Adipose tissue (tissue), 3 donors: ENCODE measurements around the gene GPS1. TPM values are rescaled to one million over a fixed set of nuclear protein-coding genes. Genes with fewer than 3 reads are reported as not detected.

Experiments used
- H3K27ac ChIP-seq: one replicate; pipeline ENCODE4 v1.5.1; 2013; ENCODE audit warnings: low read depth, low read length
- WGBS, 3 donors: extraction: QIAGEN DNeasy Blood & Tissue Kit; methylation state at CpG; one replicate each; pipeline ENCODE4 v1.1.7; 2013; 5-methylcytosine and 5-hydroxymethylcytosine counted together
- polyA plus RNA-seq, 3 donors: library from polyadenylated mRNA; stranded (reverse); fragments of 200-250 nt; gene quantifications; one replicate each; pipeline ENCODE4 v1.2.3, GENCODE V29; 2013
- donor health status: healthy with polysubstance abuse.
- donor health status: Bipolar disorder and iron deficiency.
- donor health status: healthy.

The GPS1 gene
- polyA plus RNA-seq, 3 donors = 58.9 to 89.2 (median 77.5) TPM

DNA sequence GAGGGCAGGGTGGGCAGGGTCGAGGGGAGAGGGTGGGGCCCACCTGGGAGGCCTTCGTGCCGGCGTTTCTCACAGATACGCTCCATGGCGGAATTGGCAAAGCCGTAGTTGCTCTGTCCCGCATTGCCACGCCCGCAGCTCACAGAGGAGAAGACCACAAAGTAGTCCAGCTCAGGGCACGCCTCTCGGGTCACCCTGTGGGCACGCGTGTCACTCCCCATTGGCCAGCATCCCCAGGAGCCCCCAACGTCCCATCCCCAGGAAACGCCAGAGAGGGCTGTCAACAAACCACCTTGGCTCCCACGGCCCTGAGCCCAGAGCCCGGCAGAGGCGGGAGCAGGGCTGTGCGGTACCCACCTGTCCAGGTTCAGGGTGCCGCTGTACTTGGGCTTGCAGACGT lies 30.3 kb downstream of the GPS1 start:
- 89 to 94% (median 92%) methylated on average over 19 to 22 of the region's 22 CpGs for WGBS, 3 donors
- H3K27ac ChIP-seq = no peak overlapping the region

DNA sequence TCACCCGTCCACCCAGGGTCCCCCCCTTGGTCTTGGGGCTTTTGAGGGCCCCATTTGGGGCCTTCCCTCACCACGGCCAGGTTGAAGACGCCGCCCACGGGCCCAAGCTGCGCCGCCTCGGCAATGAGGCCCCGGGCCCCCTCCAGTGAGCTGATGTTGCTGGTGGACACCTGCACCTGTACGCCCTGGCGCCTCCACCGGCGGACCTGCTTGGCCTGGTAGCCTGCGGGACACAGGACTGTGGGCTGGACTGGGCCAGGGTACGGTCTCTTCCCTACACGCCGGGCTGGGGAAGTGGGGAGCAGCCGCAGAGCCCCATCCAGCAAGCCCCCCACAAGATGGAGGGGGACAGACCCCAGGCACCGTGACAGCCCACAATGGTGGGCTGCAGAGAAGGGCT lies 30.8 kb downstream of the GPS1 start:
- WGBS, 3 donors = 89 to 94% (median 91%) methylated on average over 19 of the region's 19 CpGs
- no peak overlapping the region for H3K27ac ChIP-seq

DNA sequence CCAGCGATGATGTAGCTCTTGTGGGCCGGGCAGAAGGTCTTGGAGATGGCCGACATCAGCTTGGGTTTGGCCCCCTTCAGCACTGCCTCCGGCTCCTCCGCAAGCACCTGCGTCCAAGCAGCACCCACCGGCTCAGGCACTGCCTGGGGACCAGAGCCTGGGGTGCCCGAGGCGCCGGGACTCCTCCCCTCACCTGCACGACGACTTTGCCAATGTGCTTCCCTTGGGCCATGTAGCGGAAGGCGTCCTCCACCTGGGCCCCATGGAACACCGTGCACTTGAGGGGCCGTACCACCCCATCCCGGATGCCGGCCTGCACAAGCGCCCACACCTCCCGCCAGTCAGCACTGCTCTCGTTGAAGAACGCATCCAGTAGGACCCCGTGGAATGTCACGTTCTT lies 31.3 kb downstream of the GPS1 start:
- 91 to 95% (median 93%) methylated on average over 22 to 24 of the region's 24 CpGs for WGBS, 3 donors

DNA sequence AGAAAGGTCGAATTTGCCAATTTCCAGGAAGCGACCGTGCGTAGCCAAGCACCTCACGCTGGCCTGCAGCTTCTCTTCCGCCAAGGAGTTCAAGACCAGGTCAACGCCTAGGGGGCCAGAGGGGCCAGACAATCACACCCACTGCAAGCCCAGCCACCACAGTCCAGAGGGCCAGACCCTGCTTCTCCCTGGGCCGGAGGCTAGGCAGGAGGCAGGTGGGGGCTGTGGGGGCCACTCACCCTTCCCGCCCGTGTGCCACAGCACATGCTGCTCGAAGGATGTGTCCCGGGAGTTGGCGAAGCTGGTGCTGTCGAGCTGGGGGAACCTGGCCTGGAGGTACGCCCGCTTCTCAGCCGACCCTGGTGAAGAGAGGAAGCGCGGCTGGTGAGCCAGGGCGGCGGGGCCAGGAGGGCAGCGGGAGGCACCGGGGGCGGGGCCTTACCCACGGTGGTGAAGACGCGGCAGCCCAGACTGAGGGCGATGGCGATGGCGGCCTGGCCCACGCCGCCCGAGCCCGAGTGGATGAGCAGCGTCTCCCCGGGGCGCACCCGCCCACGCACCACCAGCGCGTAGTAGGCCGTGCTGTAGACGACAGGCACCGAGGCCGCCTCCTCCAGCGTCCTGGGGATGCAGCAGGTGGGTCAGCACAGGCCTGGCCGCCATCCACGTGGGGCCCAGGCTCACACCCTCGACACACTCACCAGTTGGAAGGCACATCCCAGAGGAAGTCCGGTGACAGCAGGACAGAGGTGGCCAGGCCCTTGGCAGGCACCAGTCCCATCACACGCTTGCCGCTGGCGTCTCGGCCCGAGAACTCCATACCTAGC lies 32.0 kb downstream of the GPS1 start:
- WGBS, 3 donors = 89 to 94% (median 90%) methylated on average over 44 to 55 of the region's 55 CpGs
- no peak overlapping the region for H3K27ac ChIP-seq

More for the DNA sequence above, 31.3 kb downstream of the GPS1 start:
- H3K27ac ChIP-seq = no peak overlapping the region

DNA sequence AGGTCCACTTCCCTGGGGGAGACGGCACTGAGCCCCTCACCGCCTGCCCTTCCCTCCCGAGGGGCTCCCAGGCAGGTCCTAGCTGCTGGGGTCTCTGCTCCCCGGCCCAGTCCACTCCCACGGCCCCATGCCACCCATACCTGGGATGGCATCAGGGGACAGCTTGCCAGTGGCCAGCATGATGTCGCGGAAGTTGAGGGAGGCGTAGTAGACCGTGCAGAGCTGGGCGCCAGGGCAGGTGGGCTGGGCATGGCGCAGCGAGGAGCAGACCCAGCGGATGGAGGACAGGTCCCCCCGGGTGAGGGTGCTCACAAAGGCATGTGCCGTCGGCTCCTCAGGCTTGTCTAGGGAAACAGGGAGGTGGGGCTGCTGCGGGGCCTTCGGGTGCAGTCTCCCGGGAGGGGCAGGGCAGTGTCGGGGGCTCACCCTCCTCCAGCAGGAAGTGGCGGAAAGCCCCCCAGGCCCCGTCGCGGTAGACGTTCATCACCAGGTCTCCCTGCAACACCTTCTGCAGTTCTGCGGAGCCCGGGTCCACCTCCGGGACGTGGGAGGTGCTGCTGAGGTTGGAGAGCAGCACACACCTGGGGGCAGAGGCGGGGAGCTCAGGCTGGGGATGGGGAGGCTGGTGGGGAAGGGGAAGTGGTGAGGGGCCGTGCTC lies 32.8 kb downstream of the GPS1 start:
- 92 to 93% (median 92%) methylated on average over 29 to 31 of the region's 31 CpGs for WGBS, 3 donors
- H3K27ac ChIP-seq = no peak overlapping the region

DNA sequence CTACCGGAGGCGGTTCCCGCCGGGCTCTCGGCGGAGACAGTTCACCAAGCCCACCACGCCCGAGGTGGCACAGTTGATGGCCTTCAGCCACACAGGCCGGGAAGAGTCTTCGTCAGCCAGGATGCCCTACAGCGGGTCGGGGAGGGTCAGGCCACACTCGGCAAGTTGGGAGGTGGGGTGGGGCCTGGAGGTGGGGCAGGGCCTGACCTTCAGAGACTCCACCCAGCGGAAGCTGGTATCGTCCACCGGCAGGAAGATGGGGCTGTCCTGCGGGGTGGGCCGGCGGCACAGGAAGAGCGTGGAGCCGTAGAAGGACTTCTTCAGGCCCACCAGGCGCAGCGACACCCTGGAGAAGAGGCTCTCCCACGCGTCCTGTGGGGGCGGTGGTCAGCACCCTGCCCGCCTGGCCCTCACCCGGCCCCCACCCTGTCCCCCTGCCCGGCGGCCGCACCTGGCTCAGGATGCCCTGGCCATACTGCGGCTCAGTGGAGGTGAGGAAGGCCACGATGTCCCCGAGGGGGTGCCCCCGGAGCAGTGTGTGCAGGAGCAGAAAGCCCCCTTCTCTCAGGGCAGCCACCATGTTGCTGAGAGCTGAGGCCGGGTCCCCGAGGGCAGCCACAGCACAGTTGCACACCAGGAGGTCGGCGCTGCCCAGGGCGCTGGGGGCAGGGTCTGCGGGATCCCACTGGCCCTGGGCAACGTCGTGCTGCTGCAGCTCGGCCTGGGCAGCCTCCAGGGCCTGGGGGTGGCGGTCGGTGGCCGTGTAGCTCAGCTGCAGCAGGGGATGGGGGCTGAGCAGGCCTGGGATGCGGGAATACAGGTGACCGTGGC lies 33.5 kb downstream of the GPS1 start:
- 85 to 92% (median 89%) methylated on average over 43 to 49 of the region's 49 CpGs for WGBS, 3 donors
- no peak overlapping the region for H3K27ac ChIP-seq

DNA sequence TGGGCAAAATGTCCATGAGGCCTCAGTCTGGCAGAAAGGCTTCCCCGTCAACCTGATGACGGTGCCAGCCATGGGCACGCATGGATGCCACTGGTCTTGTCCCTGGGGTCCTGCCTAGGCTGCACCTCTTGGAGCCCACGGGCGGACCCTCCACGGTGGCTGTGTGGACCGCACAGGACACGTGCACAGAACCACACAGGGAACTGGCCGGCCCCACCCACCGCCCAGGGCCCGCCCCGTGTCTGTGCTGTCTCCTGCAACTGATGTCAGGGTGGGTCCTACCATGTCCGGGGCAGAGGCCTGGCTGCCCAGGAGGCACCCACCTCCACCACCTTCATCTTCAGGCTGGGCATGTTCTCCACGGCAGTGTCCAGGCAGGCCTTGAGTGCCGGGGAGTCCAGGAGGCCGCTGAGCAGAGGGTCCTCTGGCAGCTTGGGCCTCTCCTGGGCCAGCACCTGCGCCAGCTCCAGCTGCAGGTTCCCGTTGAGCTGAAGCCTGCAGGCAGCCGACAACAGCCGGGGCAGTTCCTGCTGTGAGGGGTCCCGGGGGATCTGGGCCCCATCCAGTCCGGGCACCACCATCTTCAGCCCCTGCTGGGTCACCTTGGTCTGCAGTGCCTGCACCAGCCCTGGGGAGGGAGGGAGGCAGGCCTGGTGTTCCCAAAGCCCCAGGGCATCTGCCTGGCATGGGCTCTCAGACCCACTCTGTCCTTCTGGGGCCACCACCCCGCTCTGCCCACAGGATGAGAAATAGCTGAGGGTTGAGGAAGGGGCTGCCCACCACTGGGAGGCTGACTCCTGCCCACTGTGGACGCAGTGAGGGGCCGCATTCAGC lies 34.5 kb downstream of the GPS1 start:
- 85 to 93% (median 87%) methylated on average over 25 of the region's 25 CpGs for WGBS, 3 donors
- no peak overlapping the region for H3K27ac ChIP-seq

DNA sequence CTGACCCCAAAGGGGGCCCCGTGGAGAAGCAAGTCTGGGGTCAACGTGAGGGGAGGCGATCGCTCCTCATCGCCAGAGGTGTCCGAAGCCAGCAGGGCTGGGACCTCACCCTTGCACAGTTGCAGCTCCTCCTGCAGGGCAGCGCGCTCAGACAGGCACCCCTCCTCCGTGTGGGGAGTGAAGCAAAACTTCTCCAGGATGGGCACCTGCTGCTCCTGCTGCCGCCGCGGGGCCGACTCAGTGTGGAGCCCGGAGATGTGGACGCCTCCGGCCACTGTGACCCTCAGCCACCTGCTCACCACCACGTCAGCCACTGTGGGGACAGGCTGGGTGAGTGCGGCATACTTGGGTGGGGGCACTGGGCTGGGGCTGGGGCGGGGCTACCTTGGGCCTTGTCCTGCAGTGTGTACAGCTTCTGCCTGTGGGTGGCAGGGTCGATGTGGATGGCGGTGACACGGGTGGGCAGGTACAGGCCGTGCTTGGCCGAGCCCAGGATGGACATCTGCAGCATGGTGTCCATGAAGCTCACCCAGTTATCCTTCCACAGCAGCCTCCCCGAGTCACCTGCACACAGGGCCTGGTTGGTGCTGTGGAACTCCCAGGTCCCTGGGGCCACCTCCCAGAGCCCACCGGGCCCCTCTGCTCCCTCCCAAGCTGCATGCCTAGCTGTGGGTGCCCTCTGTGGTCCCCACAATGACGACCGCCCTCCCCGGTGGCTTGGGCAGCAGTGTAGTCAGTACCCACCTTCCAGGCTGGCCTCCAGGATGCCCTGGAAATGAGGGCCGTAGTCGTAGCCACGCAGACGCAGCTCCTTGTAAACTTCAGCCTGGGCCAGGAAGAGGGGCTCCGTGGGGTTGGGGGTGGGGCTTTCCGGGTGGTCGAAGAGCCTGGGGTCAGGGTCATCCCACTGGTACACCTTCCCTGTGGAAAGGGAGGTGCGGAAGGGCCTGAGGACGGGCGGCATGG lies 35.5 kb downstream of the GPS1 start:
- 89 to 92% (median 91%) methylated on average over 39 of the region's 39 CpGs for WGBS, 3 donors
- H3K27ac ChIP-seq = no peak overlapping the region

DNA sequence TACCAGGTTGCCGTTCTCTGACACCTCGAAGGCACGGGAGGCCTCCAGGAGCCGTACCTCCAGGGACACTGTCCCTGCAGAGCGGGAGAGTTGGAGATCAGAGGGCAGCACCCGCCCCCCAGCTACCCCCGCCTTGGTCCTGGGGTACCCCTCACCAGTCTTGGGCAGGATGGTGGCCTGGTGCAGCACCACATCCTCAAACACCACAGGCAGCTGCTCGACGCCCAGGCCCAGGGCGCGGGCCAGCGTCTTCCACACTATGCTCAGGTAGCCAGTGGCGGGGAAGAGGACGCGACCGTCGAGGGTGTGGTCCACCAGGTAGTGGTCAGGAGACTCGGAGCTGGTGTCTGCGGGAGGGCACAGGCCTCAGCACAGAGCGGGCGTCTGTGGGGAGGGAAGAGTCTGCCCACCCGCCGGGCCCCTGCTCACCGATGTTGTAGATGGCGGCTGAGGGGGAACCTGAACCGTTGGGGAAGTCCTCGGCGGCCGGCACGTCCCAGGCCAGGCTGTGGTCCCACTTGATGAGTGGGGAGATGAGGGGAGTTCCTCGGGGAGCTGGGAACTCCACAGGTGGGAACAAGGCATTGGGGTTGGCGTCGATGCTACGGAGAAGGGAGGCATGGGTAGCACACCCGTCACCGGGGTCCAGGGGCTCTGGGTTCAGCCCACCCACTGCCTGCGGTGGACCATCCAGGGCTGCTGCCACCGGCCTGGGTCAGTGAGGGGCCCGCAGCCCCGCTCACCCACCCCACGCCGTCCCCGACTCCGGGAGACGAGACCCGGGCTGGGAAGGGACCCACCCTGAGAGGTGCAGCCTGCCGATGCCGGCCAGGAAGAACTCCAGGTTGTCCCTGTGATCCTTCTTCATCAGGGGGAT lies 36.5 kb downstream of the GPS1 start:
- WGBS, 3 donors = 94 to 95% (median 95%) methylated on average over 45 to 48 of the region's 48 CpGs

DNA sequence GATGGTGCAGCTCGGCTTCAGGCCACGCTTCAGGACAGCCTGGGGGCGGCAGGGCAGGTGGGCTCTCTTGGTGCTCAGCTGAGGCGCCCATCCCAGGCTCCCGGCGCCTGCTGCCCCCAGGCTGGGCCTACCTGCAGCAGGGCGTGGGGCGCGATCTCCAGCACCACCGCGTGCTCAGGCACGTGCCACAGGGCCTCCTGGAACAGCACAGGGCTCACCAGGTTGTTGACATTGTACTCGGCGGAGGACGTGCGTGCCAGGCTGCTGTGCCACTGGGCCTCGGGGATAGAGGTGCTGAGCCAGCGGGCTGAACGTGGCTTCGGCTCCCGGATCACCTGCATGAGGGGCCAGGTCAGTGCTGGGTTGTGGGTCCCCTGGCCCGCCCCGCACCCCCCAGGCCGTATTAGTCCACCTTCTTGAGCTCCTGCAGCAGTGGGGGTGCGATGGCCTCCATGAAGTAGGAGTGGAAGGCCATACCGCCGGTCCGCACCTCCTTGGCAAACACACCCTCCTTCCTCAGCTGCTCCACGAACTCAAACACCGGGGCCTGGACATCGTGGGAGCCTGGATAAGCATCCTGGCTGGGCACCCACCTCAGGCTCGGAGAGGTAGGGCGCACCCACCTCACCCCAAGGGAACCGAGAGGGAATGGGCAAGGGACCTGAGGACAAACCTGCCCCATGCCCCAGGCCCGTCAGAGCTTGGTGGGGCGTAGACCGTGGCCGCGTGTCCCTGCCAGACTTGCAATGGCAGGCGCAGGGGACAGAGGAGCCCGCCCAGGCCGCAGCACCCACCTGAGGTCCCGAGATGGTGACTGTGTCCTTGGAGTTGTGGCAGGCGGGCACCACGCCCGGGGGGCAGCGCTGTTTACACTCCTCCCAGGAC lies 37.4 kb downstream of the GPS1 start:
- no peak overlapping the region for H3K27ac ChIP-seq
- 92 to 94% (median 93%) methylated on average over 42 to 47 of the region's 47 CpGs for WGBS, 3 donors

More for the DNA sequence above, 36.5 kb downstream of the GPS1 start:
- H3K27ac ChIP-seq = no peak overlapping the region

DNA sequence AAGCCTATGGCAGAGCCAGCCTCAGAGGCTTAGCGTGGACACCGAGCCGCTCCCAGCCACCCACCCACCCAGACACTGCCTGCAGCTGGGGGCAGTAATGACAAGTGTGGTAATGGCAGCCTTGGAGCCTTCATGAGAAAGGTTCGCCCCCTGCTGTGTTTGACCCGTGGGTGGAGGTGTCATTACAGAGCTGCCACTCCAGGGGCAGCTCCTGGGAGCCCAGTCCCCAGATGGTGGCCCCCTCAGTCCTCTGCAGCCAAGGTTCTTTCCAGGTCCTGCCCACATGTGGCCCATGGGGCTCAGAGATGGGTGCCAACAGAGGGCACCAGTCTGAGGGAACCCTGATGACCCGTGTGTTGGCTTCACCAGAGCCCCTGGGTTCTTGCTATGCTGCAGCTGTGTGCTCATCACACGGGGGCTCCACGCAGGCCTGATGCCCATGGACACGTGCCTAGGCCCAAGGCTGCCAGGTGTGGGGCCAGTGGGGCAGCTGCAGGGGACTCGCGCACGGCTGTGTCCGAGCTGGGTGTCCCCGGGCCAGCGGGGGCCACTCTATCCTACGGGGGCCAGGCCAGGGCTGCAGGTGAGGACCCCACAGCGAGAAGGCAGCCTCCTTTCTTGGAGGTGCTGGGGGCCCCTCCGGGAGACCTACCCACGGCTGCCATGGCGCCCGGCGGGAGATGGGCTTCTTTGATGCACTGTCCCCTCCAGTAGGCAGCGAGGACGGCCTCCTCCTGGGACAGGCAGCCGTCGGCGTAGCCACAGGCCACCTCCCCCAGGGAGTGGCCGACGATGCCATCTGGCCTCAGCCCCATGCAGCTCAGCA lies 38.2 kb downstream of the GPS1 start:
- 86 to 91% (median 86%) methylated on average over 24 to 29 of the region's 29 CpGs for WGBS, 3 donors
- no peak overlapping the region for H3K27ac ChIP-seq

DNA sequence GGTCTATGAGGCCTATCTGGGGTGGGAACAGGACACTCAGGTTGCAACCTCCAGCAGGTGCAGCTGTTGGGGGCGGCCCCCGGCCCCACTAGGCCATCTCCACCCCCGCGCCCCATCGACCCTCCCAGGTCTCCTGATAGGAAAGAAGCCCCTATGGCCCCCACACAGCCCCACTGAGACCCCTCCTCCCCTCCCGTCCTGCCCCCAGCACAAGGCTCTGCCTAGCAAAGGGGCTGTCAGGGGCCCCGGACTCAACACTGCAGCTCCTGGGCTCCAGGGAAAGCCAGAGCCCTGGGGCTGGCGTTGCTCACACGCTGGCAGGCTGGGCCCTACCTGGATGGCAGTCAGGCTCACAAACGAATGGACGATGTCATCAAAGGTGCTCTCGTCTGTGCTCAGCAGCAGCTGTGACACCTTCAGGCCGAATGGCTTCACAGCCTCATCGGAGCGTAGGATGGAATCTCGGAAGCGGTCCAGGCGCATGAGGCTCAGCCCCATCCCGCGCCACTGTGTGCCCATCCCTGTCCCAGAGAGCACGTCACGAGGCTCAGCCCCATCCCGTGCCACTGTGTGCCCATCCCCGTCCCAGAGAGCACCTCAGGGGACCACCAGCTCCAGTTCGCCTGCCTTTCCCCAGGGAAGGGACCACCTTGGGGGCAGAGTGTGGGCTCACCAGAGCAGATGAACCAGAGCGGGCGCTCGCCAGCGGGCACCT lies 39.0 kb downstream of the GPS1 start:
- H3K27ac ChIP-seq = no peak overlapping the region
- WGBS, 3 donors = 93 to 94% (median 93%) methylated on average over 27 to 29 of the region's 29 CpGs

DNA sequence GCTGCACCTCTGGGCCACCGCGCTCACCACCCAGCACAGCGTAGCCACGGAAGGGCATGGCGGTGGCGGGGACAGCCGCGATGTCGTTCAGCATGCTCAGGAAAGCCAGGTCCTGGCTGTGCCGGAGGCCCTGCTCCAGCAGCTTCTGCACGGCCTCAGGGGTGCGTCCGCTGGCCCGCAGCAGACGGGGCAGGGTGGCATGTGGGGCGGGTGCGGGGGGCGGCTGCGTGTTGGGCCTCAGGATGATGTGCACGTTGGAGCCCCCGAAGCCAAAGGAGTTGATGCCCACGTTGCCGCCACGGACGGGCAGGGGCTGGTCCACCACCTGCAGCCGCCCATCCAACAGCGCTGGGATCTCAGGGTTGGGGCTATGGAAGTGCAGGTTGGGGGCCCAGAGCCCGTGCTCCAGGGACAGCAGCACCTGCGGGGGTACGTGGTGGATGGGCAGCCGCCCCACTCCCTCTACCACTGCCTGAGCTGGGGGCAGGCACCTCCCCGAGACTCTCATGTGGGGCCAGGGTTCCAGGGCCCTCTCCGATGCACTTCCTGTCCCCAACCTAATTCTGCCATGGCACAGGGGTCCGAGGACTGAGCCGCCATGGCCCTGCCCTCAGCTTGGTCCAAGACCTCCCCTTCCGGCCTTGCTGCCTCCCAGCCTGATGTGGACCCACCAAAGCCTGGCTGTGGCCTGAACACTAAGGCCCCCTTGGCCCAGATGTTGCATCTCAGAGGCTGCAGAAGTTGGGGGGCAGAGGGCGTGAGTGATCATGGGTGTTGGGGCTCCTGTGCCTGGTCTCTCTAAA lies 39.8 kb downstream of the GPS1 start:
- WGBS, 3 donors = 91 to 96% (median 92%) methylated on average over 35 to 37 of the region's 37 CpGs

More for the DNA sequence above, 39.8 kb downstream of the GPS1 start:
- no peak overlapping the region for H3K27ac ChIP-seq
